Suprapubic skin (tissue), 4 donors: Measurements from ENCODE around the gene SERINC5. TPM values are rescaled to one million over a fixed set of nuclear protein-coding genes. Genes with fewer than 3 reads are reported as not detected.

Experiments used
- DNase-seq, 2 donors: peaks; one replicate each; pipeline ENCODE4 v3.0.0-alpha.2; 2019; ENCODE audit warnings: low spot score in 2 of 2
- H3K27ac ChIP-seq: fragments of 200-600 bp; sonication (generic); one replicate; pipeline ENCODE4 v1.5.1; 2019
- H3K27me3 ChIP-seq: fragments of 200-600 bp; sonication (generic); one replicate; pipeline ENCODE4 v1.5.1; 2019
- H3K36me3 ChIP-seq: fragments of 200-600 bp; sonication (generic); one replicate; pipeline ENCODE4 v1.5.1; 2019
- H3K4me1 ChIP-seq: fragments of 200-600 bp; sonication (generic); one replicate; pipeline ENCODE4 v1.5.1; 2019
- H3K4me3 ChIP-seq: fragments of 200-600 bp; sonication (generic); one replicate; pipeline ENCODE4 v1.5.1; 2019; ENCODE audit warnings: mild to moderate bottlenecking
- H3K9me3 ChIP-seq: fragments of 200-600 bp; sonication (generic); one replicate; pipeline ENCODE4 v1.5.1; 2019
- EP300 ChIP-seq: sonication (generic); formaldehyde crosslinking; IDR thresholded peaks from one replicate; pipeline ENCODE4 v1.6.1; 2017; ENCODE audit warnings: antibody characterized with exemption
- POLR2A ChIP-seq, 2 donors: fragments of 450-650 bp; IDR thresholded peaks; one replicate each; pipeline ENCODE4 v1.6.1; 2017; ENCODE audit warnings: antibody characterized with exemption in 2 of 2, mild to moderate bottlenecking in 2 of 2, moderate library complexity in 2 of 2
- POLR2AphosphoS5 ChIP-seq, 3 donors: sonication (generic); formaldehyde crosslinking; IDR thresholded peaks; one replicate each; pipeline ENCODE4 v1.6.1; 2017; ENCODE audit warnings: antibody characterized with exemption in 3 of 3
- whole genome bisulfite sequencing: methylation state at CpG from one replicate; pipeline ENCODE4 v1.1.5; 2018; 5-methylcytosine and 5-hydroxymethylcytosine counted together
- total RNA-seq, 4 donors: library from RNA; depleted of rRNA; stranded (reverse); fragments of >200 nt; gene quantifications; one replicate each; pipeline ENCODE4 v1.1.0, GENCODE V29; 2016
- TF ChIP-seq, protein P1 (sequence below), 2 donors: fragments of 200-600 bp in 1 of 2; fragments of 450-650 bp in 1 of 2; sonication (generic) in 1 of 2; IDR thresholded peaks; one replicate each; pipeline ENCODE4 v1.5.1; 2016 to 2019; ENCODE audit warnings: antibody characterized with exemption in 2 of 2, mild to moderate bottlenecking in 1 of 2, moderate library complexity in 1 of 2

Gene SERINC5
- total RNA-seq, 4 donors from 2014 or later, result 53.8 to 68.8 (median 62.5) TPM

GRCh38 chr5:80147119-80147815 is 108.6 kb downstream of the SERINC5 start:
- no peak for DNase-seq
- Histone ChIP-seq H3K4me3 (no peak overlapping the region), H3K9me3 (no peaks in the 10 kb centered on the region), H3K4me1 (no peaks in the 10 kb centered on the region), H3K27ac (no peak overlapping the region), H3K27me3 (no peaks in the 10 kb centered on the region), H3K36me3 (peaks cover 65% of the 10 kb centered on the region)
- TF ChIP-seq, protein P1, sequence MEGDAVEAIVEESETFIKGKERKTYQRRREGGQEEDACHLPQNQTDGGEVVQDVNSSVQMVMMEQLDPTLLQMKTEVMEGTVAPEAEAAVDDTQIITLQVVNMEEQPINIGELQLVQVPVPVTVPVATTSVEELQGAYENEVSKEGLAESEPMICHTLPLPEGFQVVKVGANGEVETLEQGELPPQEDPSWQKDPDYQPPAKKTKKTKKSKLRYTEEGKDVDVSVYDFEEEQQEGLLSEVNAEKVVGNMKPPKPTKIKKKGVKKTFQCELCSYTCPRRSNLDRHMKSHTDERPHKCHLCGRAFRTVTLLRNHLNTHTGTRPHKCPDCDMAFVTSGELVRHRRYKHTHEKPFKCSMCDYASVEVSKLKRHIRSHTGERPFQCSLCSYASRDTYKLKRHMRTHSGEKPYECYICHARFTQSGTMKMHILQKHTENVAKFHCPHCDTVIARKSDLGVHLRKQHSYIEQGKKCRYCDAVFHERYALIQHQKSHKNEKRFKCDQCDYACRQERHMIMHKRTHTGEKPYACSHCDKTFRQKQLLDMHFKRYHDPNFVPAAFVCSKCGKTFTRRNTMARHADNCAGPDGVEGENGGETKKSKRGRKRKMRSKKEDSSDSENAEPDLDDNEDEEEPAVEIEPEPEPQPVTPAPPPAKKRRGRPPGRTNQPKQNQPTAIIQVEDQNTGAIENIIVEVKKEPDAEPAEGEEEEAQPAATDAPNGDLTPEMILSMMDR (IDR thresholded peaks at IDR 0.05), result no peak
- TF ChIP-seq POLR2AphosphoS5 (IDR thresholded peaks at IDR 0.05) (no peak), POLR2A (IDR thresholded peaks at IDR 0.05) (no peak), EP300 (no peak)
- WGBS, result 95% methylated on average over 9 of the region's 9 CpGs

GRCh38 chr5:80146046-80146445 is 109.8 kb downstream of the SERINC5 start:
- H3K27me3 ChIP-seq, result no peaks in the 10 kb centered on the region
- TF ChIP-seq POLR2A (IDR thresholded peaks at IDR 0.05) (no peak), EP300 (no peak), POLR2AphosphoS5 (IDR thresholded peaks at IDR 0.05) (no peak)
- TF ChIP-seq, protein P1 (IDR thresholded peaks at IDR 0.05), result no peak
- WGBS, result 86% methylated on average over 9 of the region's 9 CpGs
- peaks cover 10% of the 10 kb centered on the region for H3K4me1 ChIP-seq
- no peak overlapping the region for H3K4me3 ChIP-seq
- no peak overlapping the region for H3K27ac ChIP-seq
- no peaks in the 10 kb centered on the region for H3K9me3 ChIP-seq
- no peak for DNase-seq
- H3K36me3 ChIP-seq, result peaks cover 62% of the 10 kb centered on the region

- TF ChIP-seq EP300 (no peak), POLR2A (IDR thresholded peaks at IDR 0.05) (no peak), POLR2AphosphoS5 (IDR thresholded peaks at IDR 0.05) (no peak)
- TF ChIP-seq, protein P1 (IDR thresholded peaks at IDR 0.05), result no peak
- Histone ChIP-seq H3K36me3 (peaks cover 38% of the 10 kb centered on the region), H3K27me3 (no peaks in the 10 kb centered on the region), H3K27ac (no peak overlapping the region), H3K4me3 (no peak overlapping the region), H3K4me1 (peaks cover 20% of the 10 kb centered on the region), H3K9me3 (no peaks in the 10 kb centered on the region)
- no peak for DNase-seq
- 94% methylated on average over 13 of the region's 13 CpGs for WGBS
These were observed 112.4 kb downstream of the SERINC5 start for GRCh38 chr5:80143491-80143890.

- TF ChIP-seq POLR2A (IDR thresholded peaks at IDR 0.05) (no peak), EP300 (no peak), POLR2AphosphoS5 (IDR thresholded peaks at IDR 0.05) (no peak)
- TF ChIP-seq, protein P1 (IDR thresholded peaks at IDR 0.05), result no peak
- DNase-seq, result no peak
- H3K27me3 ChIP-seq, result no peaks in the 10 kb centered on the region
- no peaks in the 10 kb centered on the region for H3K9me3 ChIP-seq
- no peak overlapping the region for H3K4me3 ChIP-seq
- H3K27ac ChIP-seq, result no peak overlapping the region
- H3K36me3 ChIP-seq, result peaks cover 36% of the 10 kb centered on the region
- peaks cover 20% of the 10 kb centered on the region for H3K4me1 ChIP-seq
- WGBS, result 88% methylated on average over 6 of the region's 6 CpGs
These were observed 112.9 kb downstream of the SERINC5 start for GRCh38 chr5:80142996-80143395.

GRCh38 chr5:80141681-80142080 is 114.2 kb downstream of the SERINC5 start:
- Histone ChIP-seq H3K4me3 (no peak overlapping the region), H3K36me3 (peaks cover 30% of the 10 kb centered on the region), H3K9me3 (no peaks in the 10 kb centered on the region), H3K27me3 (no peaks in the 10 kb centered on the region), H3K4me1 (peaks cover 20% of the 10 kb centered on the region), H3K27ac (peak overlapping the region; percentile 73)
- TF ChIP-seq POLR2A (IDR thresholded peaks at IDR 0.05) (no peak), POLR2AphosphoS5 (IDR thresholded peaks at IDR 0.05) (no peak), EP300 (no peak)
- TF ChIP-seq, protein P1 (IDR thresholded peaks at IDR 0.05), result no peak
- 60% methylated on average over 3 of the region's 3 CpGs for WGBS
- no peak for DNase-seq
